ENCODE measurements around the gene SKOR2.

- TF ChIP-seq, protein P1, sequence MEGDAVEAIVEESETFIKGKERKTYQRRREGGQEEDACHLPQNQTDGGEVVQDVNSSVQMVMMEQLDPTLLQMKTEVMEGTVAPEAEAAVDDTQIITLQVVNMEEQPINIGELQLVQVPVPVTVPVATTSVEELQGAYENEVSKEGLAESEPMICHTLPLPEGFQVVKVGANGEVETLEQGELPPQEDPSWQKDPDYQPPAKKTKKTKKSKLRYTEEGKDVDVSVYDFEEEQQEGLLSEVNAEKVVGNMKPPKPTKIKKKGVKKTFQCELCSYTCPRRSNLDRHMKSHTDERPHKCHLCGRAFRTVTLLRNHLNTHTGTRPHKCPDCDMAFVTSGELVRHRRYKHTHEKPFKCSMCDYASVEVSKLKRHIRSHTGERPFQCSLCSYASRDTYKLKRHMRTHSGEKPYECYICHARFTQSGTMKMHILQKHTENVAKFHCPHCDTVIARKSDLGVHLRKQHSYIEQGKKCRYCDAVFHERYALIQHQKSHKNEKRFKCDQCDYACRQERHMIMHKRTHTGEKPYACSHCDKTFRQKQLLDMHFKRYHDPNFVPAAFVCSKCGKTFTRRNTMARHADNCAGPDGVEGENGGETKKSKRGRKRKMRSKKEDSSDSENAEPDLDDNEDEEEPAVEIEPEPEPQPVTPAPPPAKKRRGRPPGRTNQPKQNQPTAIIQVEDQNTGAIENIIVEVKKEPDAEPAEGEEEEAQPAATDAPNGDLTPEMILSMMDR (IDR thresholded peaks at IDR 0.05), result no peak
- TF ChIP-seq POLR2AphosphoS5 (IDR thresholded peaks at IDR 0.05; ENCODE audit: insufficient read depth in 1 of 2, low read depth in 1 of 2) (no peak), POLR2A (IDR thresholded peaks at IDR 0.05) (no peak)
These were observed 8.9 kb upstream of the SKOR2 start for GRCh38 chr18:47260120-47260923.

Data from vagina (tissue), 2 donors.